ENCODE measurements around the gene BAIAP2L2. TPM values are rescaled to one million over a fixed set of nuclear protein-coding genes. Genes with fewer than 3 reads are reported as not detected.

BAIAP2L2 gene
- total and polyA plus RNA-seq, 7 donors, result 0.23 to 5.1 (median 0.55) TPM; not detected in 1

GRCh38 chr22:38065539-38065938, 44.9 kb downstream of the BAIAP2L2 start:
- DNase-seq, result no peak
- WGBS, 3 donors, result 94 to 98% (median 97%) methylated on average over 8 of the region's 8 CpGs
- intact Hi-C loops (cut with DNase I), result loop anchor here in 1 of 2 donors (10.0 kb wide), 1 partner anchor 289 kb away; no protein-coding TSS in a partner anchor
- Histone ChIP-seq H3K4me1 (peaks cover 50% of the 10 kb centered on the region), H3K9me3 (no peaks in the 10 kb centered on the region), H3K27me3 (ENCODE audit: insufficient read depth in 3 of 3, low read length in 2 of 3) (no peaks in the 10 kb centered on the region), H3K36me3 (ENCODE audit: insufficient read depth in 1 of 2, low read depth in 1 of 2) (peaks cover 0 to 29% of the 10 kb centered on the region in 2 donors), H3K4me3 (no peak overlapping the region), H3K27ac (peak overlapping the region; percentile 95)
- no peak for ATAC-seq
- TF ChIP-seq CTCF (IDR thresholded peaks at IDR 0.05), result no peak

- H3K27ac ChIP-seq, result peak overlapping the region; percentile 30
- TF ChIP-seq CTCF (IDR thresholded peaks at IDR 0.05), result no peak
- no peak overlapping the region for H3K4me3 ChIP-seq
- peak in 3 of 4 donors; percentile 46 to 81 (median 76) for ATAC-seq
- H3K36me3 ChIP-seq (ENCODE audit: insufficient read depth in 1 of 2, low read depth in 1 of 2), result peaks cover 0 to 41% of the 10 kb centered on the region in 2 donors
- intact Hi-C loops (cut with DNase I), result loop anchor here in 1 of 2 donors (10.0 kb wide), 1 partner anchor 292 kb away; no protein-coding TSS in a partner anchor
- peak in 1 of 2 donors; percentile 70 for DNase-seq
- 37 to 55% (median 37%) methylated on average over 6 of the region's 6 CpGs for WGBS, 3 donors
- H3K9me3 ChIP-seq, result no peaks in the 10 kb centered on the region
- peaks cover 26% of the 10 kb centered on the region for H3K4me1 ChIP-seq
- H3K27me3 ChIP-seq (ENCODE audit: insufficient read depth in 3 of 3, low read length in 2 of 3), result no peaks in the 10 kb centered on the region
Measured at GRCh38 chr22:38062791-38063190, 47.7 kb downstream of the BAIAP2L2 start.

- Histone ChIP-seq H3K27me3 (ENCODE audit: insufficient read depth in 3 of 3, low read length in 2 of 3) (no peaks in the 10 kb centered on the region), H3K9me3 (no peaks in the 10 kb centered on the region), H3K36me3 (ENCODE audit: insufficient read depth in 1 of 2, low read depth in 1 of 2) (peaks cover 0 to 17% of the 10 kb centered on the region in 2 donors), H3K4me1 (peaks cover 6% of the 10 kb centered on the region), H3K27ac (peak within 1 kb of the TSS; percentile 79), H3K4me3 (peak within 1 kb of the TSS; percentile 72)
- ATAC-seq, result peak; percentile 90 to 92 (median 90)
- 3 to 4% (median 3%) methylated on average over 47 of the region's 47 CpGs for WGBS, 3 donors
- no peak for TF ChIP-seq CTCF (IDR thresholded peaks at IDR 0.05)
- peak; percentile 88 to 94 for DNase-seq
- intact Hi-C loops (cut with DNase I), result no loop called here
Measured at GRCh38 chr22:38056969-38057891, 53.3 kb downstream of the BAIAP2L2 start, which contains the start of gene PICK1. PICK1 (plus strand) TSS chr22:38057404; CDS start chr22:38057810, 406 bp downstream.

GRCh38 chr22:38051900-38052862, 58.3 kb downstream of the BAIAP2L2 start:
- peak; percentile 89 for TF ChIP-seq CTCF (IDR thresholded peaks at IDR 0.05)
- peak; percentile 77 to 84 (median 82) for ATAC-seq
- H3K27me3 ChIP-seq (ENCODE audit: insufficient read depth in 3 of 3, low read length in 2 of 3), result no peaks in the 10 kb centered on the region
- H3K4me3 ChIP-seq, result no peak overlapping the region
- no peaks in the 10 kb centered on the region for H3K36me3 ChIP-seq (ENCODE audit: insufficient read depth in 1 of 2, low read depth in 1 of 2)
- DNase-seq, result peak; percentile 77 to 90
- peaks cover 3% of the 10 kb centered on the region for H3K4me1 ChIP-seq
- no peak overlapping the region for H3K27ac ChIP-seq
- intact Hi-C loops (cut with DNase I), result loop anchor here (2.0 to 5.0 kb wide), 4 partner anchors 51 to 520 kb away; partner anchors contain the start of gene DMC1 (in 2 of the 2)
- WGBS, 3 donors, result 27 to 30% (median 29%) methylated on average over 25 to 30 of the region's 30 CpGs
- no peaks in the 10 kb centered on the region for H3K9me3 ChIP-seq
